ENCODE results near the gene FGF14.

FGF14 gene

DNA sequence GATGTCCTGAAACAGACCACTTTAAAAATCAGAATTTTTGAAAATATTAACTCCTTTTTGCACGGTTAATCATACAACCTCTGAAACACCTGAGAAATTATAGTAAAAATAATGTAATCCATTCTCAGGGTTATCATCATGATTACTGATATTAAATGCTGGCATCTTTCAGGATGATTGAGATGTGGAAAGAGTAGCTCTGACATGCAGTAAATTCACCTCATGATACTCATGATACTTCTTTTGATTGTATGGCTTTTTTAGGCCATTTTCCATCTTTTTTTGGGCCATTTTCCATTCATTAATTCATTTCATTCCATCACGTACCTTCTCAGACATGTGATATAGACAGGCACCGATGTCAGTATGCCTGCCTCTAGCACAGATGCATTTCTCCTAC lies 85.1 kb downstream of the FGF14 start:
- no peak for TF ChIP-seq ZFX (IDR thresholded peaks at IDR 0.05; ENCODE audit: borderline replicate concordance)
- TF ChIP-seq, protein P1, sequence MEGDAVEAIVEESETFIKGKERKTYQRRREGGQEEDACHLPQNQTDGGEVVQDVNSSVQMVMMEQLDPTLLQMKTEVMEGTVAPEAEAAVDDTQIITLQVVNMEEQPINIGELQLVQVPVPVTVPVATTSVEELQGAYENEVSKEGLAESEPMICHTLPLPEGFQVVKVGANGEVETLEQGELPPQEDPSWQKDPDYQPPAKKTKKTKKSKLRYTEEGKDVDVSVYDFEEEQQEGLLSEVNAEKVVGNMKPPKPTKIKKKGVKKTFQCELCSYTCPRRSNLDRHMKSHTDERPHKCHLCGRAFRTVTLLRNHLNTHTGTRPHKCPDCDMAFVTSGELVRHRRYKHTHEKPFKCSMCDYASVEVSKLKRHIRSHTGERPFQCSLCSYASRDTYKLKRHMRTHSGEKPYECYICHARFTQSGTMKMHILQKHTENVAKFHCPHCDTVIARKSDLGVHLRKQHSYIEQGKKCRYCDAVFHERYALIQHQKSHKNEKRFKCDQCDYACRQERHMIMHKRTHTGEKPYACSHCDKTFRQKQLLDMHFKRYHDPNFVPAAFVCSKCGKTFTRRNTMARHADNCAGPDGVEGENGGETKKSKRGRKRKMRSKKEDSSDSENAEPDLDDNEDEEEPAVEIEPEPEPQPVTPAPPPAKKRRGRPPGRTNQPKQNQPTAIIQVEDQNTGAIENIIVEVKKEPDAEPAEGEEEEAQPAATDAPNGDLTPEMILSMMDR (IDR thresholded peaks at IDR 0.05) = no peak
- no peak overlapping the region for H3K27ac ChIP-seq

DNA sequence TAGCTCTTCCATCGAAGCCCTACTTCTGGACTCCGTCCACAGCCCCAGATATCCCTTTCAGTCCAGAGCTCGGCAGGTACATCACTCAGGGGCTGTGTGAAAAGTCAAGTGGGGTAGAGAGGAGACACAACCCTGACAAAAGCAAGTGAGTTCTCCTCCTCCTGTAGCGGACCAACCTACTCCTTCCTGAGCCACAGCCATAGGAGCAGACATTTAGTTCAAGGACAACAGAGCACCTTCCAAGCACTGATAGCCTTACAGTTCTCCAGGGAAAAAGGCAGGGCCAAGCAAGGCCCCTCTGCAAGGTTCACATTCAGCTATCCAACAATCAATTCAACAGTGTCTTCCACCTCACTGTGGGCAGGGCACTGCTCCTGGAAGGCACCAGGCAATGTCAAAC lies 89.0 kb downstream of the FGF14 start:
- TF ChIP-seq, protein P1 (IDR thresholded peaks at IDR 0.05) = no peak
- TF ChIP-seq ZFX (IDR thresholded peaks at IDR 0.05; ENCODE audit: borderline replicate concordance) = no peak
- no peak overlapping the region for H3K27ac ChIP-seq

DNA sequence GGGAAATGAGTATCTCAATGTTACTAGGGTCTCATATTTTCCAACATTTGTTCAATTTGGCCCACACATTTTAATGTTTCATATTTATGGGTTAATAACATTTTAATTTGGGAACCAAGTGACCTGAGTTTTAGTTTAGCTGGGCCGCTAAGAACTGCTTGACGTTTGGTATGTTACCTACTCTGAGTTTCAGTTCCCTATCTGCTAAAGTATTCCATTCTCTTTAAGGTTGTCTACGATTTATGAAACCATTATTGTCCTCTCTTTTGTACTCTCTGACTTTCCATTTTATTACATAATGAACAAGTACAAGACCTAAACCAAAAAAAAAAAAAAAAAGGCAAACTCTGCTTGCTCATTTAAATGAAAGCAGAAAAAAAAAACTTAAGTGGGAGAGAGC lies 89.9 kb downstream of the FGF14 start:
- TF ChIP-seq ZFX (IDR thresholded peaks at IDR 0.05; ENCODE audit: borderline replicate concordance) = no peak
- TF ChIP-seq, protein P1 (IDR thresholded peaks at IDR 0.05) = no peak

DNA sequence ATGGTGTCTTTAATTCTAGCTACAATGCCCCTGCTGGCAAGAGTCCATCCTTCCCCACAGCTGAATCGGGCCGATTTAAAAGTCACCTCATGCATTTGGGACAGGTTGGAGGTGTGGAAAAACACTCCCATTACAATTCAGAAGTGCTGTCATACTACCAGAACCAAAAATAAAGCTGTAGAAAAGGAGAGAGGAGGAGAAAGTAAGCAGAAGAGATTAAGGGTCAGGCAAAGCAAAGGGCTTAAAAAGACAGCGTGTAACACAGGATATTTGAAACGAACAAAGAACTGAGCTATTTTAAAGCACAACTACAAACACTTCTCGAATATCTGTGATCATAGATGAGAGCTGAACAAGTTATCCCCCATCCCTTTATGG lies 90.4 kb downstream of the FGF14 start:
- no peak overlapping the region for H3K27ac ChIP-seq

More for the DNA sequence above, 89.9 kb downstream of the FGF14 start:
- H3K27ac ChIP-seq = no peak overlapping the region

DNA sequence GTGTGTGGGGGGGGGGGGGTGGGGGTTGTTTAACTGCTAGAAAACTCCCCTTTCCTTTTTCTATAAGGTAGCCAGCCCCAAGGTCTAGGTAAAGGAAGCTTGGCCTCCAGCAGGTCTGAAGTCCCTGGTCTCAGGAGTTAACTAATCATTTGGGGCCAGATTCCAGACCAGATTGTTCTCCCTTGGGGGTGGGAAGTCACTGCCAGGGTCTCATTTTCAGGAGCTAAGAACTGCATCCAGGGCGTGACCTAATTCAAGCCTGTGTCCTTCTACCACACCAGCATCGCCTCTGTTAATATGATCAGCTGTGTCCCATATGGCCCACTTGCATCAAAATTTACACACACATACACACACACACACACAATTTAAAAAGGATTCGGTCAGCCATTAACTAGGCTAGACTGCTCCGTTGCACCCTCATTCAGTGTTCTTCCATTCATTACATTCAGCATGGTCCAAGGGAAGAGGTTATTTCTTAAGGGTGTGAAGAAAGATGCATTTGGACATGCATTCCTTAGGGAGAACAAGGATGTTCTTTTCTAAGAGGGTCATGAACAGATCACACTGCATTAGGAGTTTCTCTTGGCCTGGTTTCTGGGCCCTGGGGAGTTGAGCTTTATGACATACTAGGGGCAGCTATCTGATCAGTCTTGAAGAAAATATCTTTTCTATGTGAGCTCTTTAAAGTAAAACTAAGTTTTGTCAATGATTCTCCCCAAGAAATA lies 91.0 kb downstream of the FGF14 start:
- TF ChIP-seq, protein P1 (IDR thresholded peaks at IDR 0.05) = no peak
- no peak for TF ChIP-seq ZFX (IDR thresholded peaks at IDR 0.05; ENCODE audit: borderline replicate concordance)
- H3K27ac ChIP-seq = no peak overlapping the region

More for the DNA sequence above, 90.4 kb downstream of the FGF14 start:
- TF ChIP-seq ZFX (IDR thresholded peaks at IDR 0.05; ENCODE audit: borderline replicate concordance) = no peak
- TF ChIP-seq, protein P1 (IDR thresholded peaks at IDR 0.05) = no peak

DNA sequence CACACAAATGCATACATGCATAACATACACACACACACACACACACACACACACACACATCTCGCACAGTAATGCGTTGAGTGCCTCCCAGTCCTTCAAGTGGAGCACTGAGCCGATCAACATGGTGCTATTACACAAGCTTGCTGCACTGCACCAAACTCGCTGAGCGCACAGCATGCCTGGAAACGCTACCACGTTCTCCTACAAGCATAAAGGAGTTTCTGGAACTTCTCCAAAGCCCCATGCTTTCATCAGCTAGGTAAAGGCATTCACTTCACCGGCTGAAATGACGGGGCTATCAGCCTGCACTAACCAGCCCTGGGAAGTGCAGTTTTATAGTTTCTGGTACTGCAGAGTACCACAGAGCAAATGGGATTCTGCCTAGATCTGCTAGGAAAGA lies 92.7 kb downstream of the FGF14 start:
- H3K27ac ChIP-seq = no peak overlapping the region
- no peak for TF ChIP-seq ZFX (IDR thresholded peaks at IDR 0.05; ENCODE audit: borderline replicate concordance)
- TF ChIP-seq, protein P1 (IDR thresholded peaks at IDR 0.05) = no peak

DNA sequence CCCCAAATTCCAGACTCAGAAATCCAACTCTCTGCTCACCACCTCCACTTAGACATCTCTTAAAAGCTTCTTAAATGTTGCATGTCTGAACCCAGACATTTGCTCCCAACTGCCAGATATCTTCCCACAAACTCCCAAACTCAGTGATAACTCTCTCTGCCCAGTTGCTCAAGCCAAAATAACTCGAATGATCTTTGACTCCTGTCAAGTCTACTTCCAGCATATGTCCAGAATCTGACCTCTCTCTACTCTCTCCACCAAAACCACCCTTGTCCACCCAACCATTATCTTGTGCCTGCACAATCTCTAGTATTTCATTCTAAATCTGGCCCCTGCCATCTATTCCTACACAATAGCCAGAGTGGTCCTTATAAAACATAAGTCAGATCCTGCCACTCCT lies 99.3 kb downstream of the FGF14 start:
- H3K27ac ChIP-seq = no peak overlapping the region
- TF ChIP-seq, protein P1 (IDR thresholded peaks at IDR 0.05) = no peak

Measured in 22Rv1 (cell line).